ENCODE results near the gene TMEM123.

The TMEM123 gene

DNA sequence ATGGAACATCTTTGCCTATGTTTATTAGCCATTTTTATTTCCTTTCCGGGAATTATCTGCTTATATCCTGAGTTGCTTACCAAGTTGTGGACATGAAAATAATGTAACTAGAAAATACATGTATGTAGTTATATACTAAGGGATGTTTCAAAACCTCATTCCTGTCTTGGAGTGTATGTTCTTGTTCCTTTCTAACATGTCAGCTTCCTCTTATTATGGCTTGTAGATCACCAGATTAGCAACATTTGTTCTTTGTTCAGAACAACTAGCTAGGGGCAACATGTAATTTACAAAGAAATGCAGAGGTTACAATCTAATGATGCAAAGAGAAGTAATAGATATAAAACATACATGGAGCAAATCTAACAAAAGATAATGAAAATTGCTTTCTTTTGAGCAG lies 13.1 kb upstream of the TMEM123 start:
- H3K27ac Mint-ChIP-seq = peak overlapping the region; percentile 11
- H3K9me3 Mint-ChIP-seq = no peaks in the 10 kb centered on the region
- ATAC-seq (ENCODE audit: low read depth) = peak; percentile 24
- no peaks in the 10 kb centered on the region for H3K27me3 Mint-ChIP-seq
- no peak for DNase-seq (ENCODE audit: low spot score in 2 of 2)
- H3K4me1 Mint-ChIP-seq = peaks cover 13% of the 10 kb centered on the region
- H3K4me3 Mint-ChIP-seq = no peak overlapping the region
- H3K36me3 Mint-ChIP-seq = no peaks in the 10 kb centered on the region

DNA sequence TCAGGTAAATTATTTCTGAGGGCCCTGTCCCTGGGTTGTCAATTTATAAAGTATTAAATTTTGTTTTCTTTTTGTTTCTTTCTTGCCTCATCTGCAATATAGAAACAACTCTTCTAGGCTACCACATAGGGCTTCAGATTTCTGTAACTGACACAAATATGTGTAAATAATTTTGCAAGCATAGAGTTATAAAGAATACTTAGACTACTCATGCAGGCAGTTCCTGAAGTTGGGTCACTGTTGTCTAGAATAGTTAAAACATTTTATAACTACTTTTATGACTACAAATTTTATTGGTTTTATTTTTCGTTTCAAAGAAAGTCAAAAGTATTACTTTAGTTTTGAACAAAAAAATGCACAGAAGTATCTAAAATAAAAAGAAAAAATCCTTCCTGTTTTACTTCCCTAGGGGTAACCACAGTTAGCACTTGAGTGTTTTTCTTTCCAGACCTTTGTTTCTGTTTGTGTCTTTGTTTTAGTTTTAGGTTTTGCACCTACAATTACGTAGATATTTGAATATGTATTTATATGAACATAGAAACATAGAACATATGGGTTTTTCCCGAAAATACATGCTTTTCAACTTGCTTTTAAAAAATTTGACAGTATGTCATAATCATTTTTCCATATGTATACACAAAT lies 12.4 kb upstream of the TMEM123 start:
- Mint-ChIP-seq H3K4me3 (no peak overlapping the region), H3K4me1 (peaks cover 9% of the 10 kb centered on the region)
- ATAC-seq (ENCODE audit: low read depth) = peak; percentile 41

DNA sequence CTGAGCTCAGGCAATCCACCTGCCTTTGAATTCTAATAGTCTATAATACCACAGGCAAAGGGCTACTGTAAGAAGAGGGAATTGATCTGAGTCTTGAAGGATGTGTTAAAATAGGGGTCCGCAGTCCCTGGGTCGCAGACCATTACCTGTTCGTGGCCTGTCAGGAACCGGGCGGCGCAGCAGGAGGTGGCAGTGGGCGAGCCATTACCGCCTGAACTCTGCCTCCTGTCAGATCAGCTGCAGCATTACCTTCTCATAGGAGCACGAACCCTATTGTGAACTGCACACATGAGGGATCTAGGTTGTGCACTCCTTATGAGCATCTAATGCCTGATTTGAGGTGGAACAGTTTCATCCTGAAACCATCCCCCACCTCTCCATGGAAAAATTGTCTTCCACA lies 11.5 kb upstream of the TMEM123 start:
- Mint-ChIP-seq H3K4me3 (no peak overlapping the region), H3K4me1 (peaks cover 12% of the 10 kb centered on the region), H3K36me3 (no peaks in the 10 kb centered on the region), H3K27ac (no peak overlapping the region), H3K27me3 (no peaks in the 10 kb centered on the region), H3K9me3 (no peaks in the 10 kb centered on the region)
- ATAC-seq (ENCODE audit: low read depth) = no peak
- no peak for DNase-seq (ENCODE audit: low spot score in 2 of 2)

More for the DNA sequence above, 12.4 kb upstream of the TMEM123 start:
- H3K36me3 Mint-ChIP-seq = no peaks in the 10 kb centered on the region
- no peak overlapping the region for H3K27ac Mint-ChIP-seq
- no peaks in the 10 kb centered on the region for H3K27me3 Mint-ChIP-seq
- DNase-seq (ENCODE audit: low spot score in 2 of 2) = no peak
- no peaks in the 10 kb centered on the region for H3K9me3 Mint-ChIP-seq

DNA sequence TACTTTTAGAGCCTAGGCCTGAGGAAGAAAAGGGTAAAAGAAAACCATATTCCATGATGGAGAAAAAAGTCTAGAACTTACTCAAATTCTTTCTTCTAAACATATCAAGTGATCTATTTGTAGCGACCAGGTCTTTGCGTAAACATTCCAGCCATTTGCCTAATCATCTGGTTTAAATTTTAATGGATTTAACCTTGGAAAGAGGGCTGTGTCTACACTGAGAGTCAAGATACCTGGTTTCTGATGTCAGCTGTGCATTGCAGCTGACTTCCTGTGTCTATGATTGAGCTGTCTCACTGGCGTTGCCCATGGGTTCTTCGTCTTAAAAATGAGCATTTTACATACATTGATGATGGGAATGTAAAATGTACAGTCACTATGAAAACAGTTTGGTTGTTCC lies 10.0 kb upstream of the TMEM123 start:
- no peaks in the 10 kb centered on the region for H3K27me3 Mint-ChIP-seq

DNA sequence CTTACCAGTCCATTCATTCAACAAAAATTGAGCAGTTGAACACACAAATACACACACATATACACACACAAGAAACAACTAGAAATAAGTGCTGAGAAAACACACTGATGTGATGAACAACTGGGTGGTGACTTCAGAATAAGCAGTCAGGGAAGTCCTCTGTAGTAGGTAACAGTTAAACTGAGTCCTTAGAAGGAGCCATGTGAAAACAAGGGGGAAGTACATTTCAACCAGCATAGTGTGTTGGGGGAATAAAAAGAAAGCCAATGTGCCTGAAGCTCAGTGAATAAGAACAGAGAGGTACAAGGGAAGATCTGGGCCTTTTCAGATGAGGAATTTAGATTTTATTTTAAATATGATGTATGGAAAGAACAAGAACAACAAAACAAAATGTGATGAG lies 6.8 kb upstream of the TMEM123 start:
- no peak for ATAC-seq (ENCODE audit: low read depth)
- no peaks in the 10 kb centered on the region for H3K9me3 Mint-ChIP-seq
- H3K27ac Mint-ChIP-seq = no peak overlapping the region

More for the DNA sequence above, 10.0 kb upstream of the TMEM123 start:
- no peak for DNase-seq (ENCODE audit: low spot score in 2 of 2)
- ATAC-seq (ENCODE audit: low read depth) = no peak
- H3K4me1 Mint-ChIP-seq = peaks cover 14% of the 10 kb centered on the region
- no peaks in the 10 kb centered on the region for H3K36me3 Mint-ChIP-seq
- H3K9me3 Mint-ChIP-seq = no peaks in the 10 kb centered on the region
- no peak overlapping the region for H3K27ac Mint-ChIP-seq
- H3K4me3 Mint-ChIP-seq = no peak overlapping the region

DNA sequence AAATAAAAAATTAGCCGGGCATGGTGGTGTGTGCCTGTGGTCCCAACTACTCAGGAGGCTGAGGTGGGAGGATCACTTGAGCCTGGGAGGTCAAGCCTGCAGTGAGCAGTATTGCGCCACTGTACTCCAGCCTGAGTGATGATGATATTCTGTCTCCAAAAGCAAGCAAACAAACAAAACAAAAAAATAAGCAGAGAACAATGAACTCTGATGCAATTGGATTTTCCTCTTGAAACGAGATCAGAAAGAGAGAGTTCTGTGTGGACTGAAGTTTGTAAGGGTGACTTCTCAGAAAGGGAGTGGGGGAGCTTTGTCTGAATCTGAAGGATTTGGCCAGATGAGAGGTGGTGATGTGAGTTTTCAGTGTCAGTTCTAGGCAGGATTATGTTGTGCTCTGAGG lies 6.0 kb upstream of the TMEM123 start:
- H3K27me3 Mint-ChIP-seq = no peaks in the 10 kb centered on the region
- H3K9me3 Mint-ChIP-seq = no peaks in the 10 kb centered on the region
- H3K4me1 Mint-ChIP-seq = peaks cover 16% of the 10 kb centered on the region
- no peak for DNase-seq (ENCODE audit: low spot score in 2 of 2)
- no peak for ATAC-seq (ENCODE audit: low read depth)
- H3K36me3 Mint-ChIP-seq = no peaks in the 10 kb centered on the region
- no peak overlapping the region for H3K27ac Mint-ChIP-seq
- no peak overlapping the region for H3K4me3 Mint-ChIP-seq

More for the DNA sequence above, 6.8 kb upstream of the TMEM123 start:
- Mint-ChIP-seq H3K4me1 (peaks cover 16% of the 10 kb centered on the region), H3K27me3 (no peaks in the 10 kb centered on the region), H3K4me3 (no peak overlapping the region), H3K36me3 (no peaks in the 10 kb centered on the region)
- DNase-seq (ENCODE audit: low spot score in 2 of 2) = no peak

DNA sequence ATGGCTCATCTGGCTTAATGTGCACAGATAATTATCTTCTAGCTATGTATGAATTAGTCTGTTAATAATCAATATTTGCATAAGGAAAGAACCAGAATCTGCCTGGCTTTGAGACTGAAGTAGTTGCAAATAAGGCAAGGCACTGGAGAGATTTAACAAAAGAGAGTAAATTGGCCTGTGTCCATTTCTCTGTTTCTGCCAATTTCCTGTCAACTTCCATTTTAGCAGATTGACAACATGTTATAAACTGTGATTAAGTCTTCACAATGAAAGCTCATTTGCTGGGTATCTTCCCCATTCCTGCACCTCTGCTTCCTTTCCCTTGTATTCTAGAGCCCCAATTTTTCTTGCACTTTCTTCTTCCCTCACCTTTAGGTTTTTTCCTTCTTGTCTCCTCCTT lies 5.3 kb upstream of the TMEM123 start:
- Mint-ChIP-seq H3K9me3 (no peaks in the 10 kb centered on the region), H3K4me3 (no peak overlapping the region), H3K4me1 (peaks cover 17% of the 10 kb centered on the region), H3K27me3 (no peaks in the 10 kb centered on the region), H3K36me3 (no peaks in the 10 kb centered on the region), H3K27ac (no peak overlapping the region)
- ATAC-seq (ENCODE audit: low read depth) (no peak), DNase-seq (ENCODE audit: low spot score in 2 of 2) (no peak)

DNA sequence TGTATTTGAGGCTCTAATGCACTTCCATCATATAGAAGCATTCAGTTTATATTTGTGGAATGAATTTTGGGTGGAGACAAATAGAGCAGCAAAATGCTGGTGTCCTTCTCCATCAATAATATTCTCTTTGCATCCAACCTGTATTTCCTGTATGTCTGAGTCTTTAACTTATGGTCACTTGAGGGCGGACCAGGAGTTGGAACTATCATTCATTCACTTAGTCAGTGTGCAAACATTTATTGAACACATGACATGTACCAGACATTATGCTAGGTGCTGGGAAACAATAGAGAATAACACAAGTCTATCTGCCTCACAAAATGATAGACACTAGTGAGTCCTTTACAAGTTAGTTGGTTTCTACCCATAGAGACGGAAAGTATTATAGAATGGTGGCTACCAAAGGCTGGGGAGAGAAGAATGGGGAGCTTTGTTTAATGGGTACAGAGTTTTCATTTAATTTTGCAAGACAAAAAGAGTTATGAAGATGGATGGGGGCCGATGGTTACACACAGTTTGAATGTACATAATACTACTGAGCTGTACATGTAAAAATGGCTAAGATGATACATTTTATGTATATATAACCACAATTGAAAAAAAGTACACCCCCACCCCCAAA lies 4.6 kb upstream of the TMEM123 start:
- Mint-ChIP-seq H3K27ac (no peak overlapping the region), H3K9me3 (no peaks in the 10 kb centered on the region), H3K4me3 (no peak overlapping the region), H3K36me3 (no peaks in the 10 kb centered on the region), H3K27me3 (no peaks in the 10 kb centered on the region), H3K4me1 (peaks cover 19% of the 10 kb centered on the region)
- DNase-seq (ENCODE audit: low spot score in 2 of 2) = no peak
- no peak for ATAC-seq (ENCODE audit: low read depth)

DNA sequence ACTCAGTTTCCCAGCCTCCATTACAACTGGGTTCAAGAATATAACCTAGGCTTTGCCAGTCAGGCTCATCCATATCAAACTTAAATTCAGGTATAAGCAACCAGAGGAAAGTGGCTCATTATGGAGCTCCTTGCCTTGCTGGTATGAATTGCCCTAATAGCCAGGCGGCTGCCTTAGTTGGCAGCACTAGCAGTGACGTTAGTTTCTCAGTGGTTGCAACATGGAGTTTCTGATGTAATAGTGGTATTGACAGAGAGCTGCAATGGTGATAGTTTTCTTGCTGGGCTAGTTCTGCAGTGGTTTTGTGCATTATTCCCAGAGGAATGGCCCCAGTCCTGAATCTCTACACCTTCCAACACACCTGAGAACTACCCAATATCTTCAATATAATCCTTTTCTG lies 3.8 kb upstream of the TMEM123 start:
- H3K36me3 Mint-ChIP-seq = no peaks in the 10 kb centered on the region
- no peak overlapping the region for H3K4me3 Mint-ChIP-seq
- DNase-seq (ENCODE audit: low spot score in 2 of 2) = no peak
- H3K27ac Mint-ChIP-seq = no peak overlapping the region
- no peaks in the 10 kb centered on the region for H3K9me3 Mint-ChIP-seq
- peaks cover 22% of the 10 kb centered on the region for H3K4me1 Mint-ChIP-seq
- H3K27me3 Mint-ChIP-seq = no peaks in the 10 kb centered on the region
- ATAC-seq (ENCODE audit: low read depth) = no peak

DNA sequence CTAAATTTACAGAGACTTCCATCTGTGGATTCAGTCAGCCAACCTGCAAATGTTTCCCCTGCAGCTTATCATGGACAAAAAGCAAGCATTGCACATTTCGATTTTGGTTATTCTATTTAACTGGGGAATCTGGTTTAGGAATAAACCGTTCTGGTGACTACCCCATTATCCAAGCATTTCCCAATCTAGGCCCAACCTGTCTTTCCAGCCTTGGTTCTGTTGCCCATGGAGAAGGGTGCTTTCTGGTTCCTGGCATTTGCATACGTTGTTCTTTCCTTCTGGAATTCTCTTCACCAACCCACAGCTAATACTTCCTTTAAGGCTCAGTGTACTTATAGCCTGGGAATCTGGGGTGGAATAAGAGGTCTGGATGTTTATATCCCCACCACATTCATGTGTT lies 1.4 kb upstream of the TMEM123 start:
- H3K4me3 Mint-ChIP-seq = no peak overlapping the region
- peaks cover 28% of the 10 kb centered on the region for H3K4me1 Mint-ChIP-seq
- H3K9me3 Mint-ChIP-seq = no peaks in the 10 kb centered on the region
- no peak for ATAC-seq (ENCODE audit: low read depth)
- DNase-seq (ENCODE audit: low spot score in 2 of 2) = no peak
- no peak overlapping the region for H3K27ac Mint-ChIP-seq
- no peaks in the 10 kb centered on the region for H3K27me3 Mint-ChIP-seq
- no peaks in the 10 kb centered on the region for H3K36me3 Mint-ChIP-seq

DNA sequence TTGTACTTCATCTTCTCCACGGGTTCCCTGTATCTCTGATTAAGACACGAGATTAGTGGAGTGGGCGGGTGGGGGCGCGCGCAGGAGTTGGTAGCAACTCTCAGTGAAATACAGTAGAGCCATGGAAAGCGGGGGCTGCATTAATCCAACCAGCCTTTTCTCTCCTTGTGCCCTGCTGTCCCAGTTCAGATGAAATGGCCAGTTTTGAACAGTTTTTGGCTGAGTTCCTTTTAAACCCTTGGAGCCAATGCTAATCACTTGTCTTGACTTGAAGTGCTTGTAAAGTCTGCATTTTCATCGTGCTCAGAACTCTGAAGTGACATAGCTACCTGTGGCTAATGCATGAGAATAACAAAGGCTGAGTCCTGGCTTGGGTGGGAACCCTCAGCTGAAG lies 734 bp upstream of the TMEM123 start:
- H3K4me3 Mint-ChIP-seq = peak overlapping the region; percentile 99
- peak overlapping the region; percentile 98 for H3K27ac Mint-ChIP-seq
- no peak for ATAC-seq (ENCODE audit: low read depth)
- no peaks in the 10 kb centered on the region for H3K9me3 Mint-ChIP-seq
- DNase-seq (ENCODE audit: low spot score in 2 of 2) = no peak
- no peaks in the 10 kb centered on the region for H3K36me3 Mint-ChIP-seq
- peaks cover 28% of the 10 kb centered on the region for H3K4me1 Mint-ChIP-seq
- H3K27me3 Mint-ChIP-seq = no peaks in the 10 kb centered on the region

DNA sequence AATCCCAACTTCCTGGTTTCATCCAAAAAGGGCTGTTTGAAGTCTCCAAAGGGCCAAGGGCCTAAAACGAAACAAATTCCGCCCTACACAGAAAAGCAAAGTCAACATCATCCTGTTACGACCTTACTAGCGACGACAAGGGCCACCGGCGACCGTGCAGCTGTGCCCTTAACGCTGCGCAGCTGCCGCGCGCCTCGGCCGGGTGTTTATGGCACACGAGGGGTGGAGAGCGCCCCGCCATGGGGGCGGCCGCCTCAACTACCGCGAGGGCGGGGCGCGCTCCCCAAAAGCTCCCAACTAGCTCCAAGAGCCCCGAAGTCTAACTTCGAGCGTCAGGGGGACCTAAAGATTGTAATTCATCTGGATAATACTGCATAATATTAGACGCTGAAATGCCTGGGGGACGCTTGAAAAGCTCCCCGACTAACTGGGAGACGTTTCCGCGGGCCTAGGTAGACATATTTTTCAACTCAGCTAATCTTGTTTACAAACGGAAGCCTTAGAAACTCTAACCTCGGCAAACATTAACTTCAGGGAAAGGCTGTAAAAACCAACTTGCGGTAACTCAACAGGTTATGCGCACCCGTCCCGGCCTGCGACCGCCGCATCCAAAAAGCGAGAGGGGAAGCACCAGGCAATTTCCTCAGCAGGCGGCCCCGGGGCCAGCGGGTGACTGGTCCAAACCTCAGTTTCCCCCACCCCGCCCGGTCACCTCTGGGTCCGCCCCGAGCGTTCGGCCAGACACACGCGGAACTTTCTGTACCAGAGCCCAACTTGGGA lies 694 bp downstream of the TMEM123 start:
- peak; percentile 73 for ATAC-seq (ENCODE audit: low read depth)
- Mint-ChIP-seq H3K27me3 (no peaks in the 10 kb centered on the region), H3K36me3 (peaks cover 4% of the 10 kb centered on the region), H3K4me3 (peak overlapping the region; percentile 99), H3K9me3 (no peaks in the 10 kb centered on the region), H3K4me1 (peaks cover 33% of the 10 kb centered on the region), H3K27ac (peak overlapping the region; percentile 98)
- peak; percentile 67 to 68 for DNase-seq (ENCODE audit: low spot score in 2 of 2)

DNA sequence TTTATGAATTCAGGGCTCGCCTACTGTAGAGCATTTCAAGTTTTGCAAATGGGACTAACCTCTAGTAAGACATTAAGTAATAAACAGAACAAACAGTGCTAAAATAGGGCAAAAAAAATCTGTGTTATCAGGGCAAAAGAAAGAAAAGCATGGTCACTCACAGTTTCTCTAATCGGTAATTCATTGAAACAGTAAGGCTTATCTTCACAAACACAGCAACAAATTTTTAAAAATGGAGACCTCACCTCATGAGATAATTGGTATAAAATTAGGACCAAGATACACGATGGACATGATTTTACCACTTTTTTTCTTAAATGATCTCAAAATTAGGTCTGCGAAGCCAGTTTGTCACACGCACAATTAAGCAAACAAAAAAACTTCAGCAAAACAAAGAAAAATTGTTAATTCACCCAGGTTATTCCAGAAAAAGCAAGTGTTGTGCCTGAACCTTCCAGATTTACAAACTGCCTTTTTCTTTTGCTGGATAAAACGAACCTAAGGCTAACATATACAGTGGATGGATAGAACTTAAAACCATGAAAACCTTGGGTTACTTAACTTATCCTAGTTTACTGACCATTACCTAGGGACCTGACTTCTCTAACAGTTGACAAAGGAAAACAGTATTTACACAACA lies 1.4 kb downstream of the TMEM123 start:
- ATAC-seq (ENCODE audit: low read depth) (no peak), DNase-seq (ENCODE audit: low spot score in 2 of 2) (no peak)
- Mint-ChIP-seq H3K36me3 (peaks cover 4% of the 10 kb centered on the region), H3K4me1 (peaks cover 33% of the 10 kb centered on the region), H3K27ac (peak overlapping the region; percentile 98), H3K27me3 (no peaks in the 10 kb centered on the region), H3K9me3 (no peaks in the 10 kb centered on the region), H3K4me3 (peak overlapping the region; percentile 99)
